ENCODE results near the gene C14orf180. TPM values are rescaled to one million over a fixed set of nuclear protein-coding genes. Genes with fewer than 3 reads are reported as not detected.

The C14orf180 gene
- total RNA-seq, 1 donor from 2014 or later = 44.1 TPM

- intact Hi-C loops (cut with micrococcal nuclease) = no loop called here
- Histone ChIP-seq H3K36me3 (no peaks in the 10 kb centered on the region), H3K4me3 (no peak overlapping the region), H3K4me1 (peaks cover 26% of the 10 kb centered on the region), H3K9me3 (replicated peaks) (no peaks in the 10 kb centered on the region), H3K27ac (replicated peaks) (no peak overlapping the region), H3K27me3 (ENCODE audit: low read depth) (peaks cover 68% of the 10 kb centered on the region)
- no peak for DNase-seq
- no peak for TF ChIP-seq CTCF (IDR thresholded peaks at IDR 0.05; ENCODE audit: borderline replicate concordance)
Measured at GRCh38 chr14:104564744-104565679, 14.6 kb upstream of the C14orf180 start.

- Histone ChIP-seq H3K36me3 (no peaks in the 10 kb centered on the region), H3K4me1 (peaks cover 32% of the 10 kb centered on the region), H3K4me3 (no peak overlapping the region), H3K9me3 (replicated peaks) (no peaks in the 10 kb centered on the region), H3K27me3 (ENCODE audit: low read depth) (peaks cover 87% of the 10 kb centered on the region), H3K27ac (replicated peaks) (no peak overlapping the region)
- no peak for TF ChIP-seq CTCF (IDR thresholded peaks at IDR 0.05; ENCODE audit: borderline replicate concordance)
- no peak for DNase-seq
- intact Hi-C loops (cut with micrococcal nuclease) = no loop called here
Measured at GRCh38 chr14:104567141-104567956, 12.2 kb upstream of the C14orf180 start.

DNA sequence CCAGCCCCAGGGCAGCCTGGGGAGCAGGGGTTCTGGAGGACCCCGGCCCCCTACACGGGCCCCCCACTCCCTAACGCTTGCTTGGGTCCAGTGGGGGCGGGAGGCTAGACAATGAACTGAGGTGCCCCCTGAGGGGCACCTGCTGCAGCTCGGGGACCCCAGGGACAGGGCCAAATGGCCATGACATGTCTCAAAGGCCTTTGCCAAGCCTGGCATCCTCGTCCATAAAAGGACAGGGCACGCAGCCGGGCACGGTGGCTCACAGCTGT is 11.7 kb upstream of the C14orf180 start:
- no peak for DNase-seq
- Histone ChIP-seq H3K4me3 (no peak overlapping the region), H3K9me3 (replicated peaks) (no peaks in the 10 kb centered on the region), H3K27ac (replicated peaks) (no peak overlapping the region), H3K36me3 (no peaks in the 10 kb centered on the region), H3K4me1 (peaks cover 34% of the 10 kb centered on the region), H3K27me3 (ENCODE audit: low read depth) (peaks cover 93% of the 10 kb centered on the region)
- TF ChIP-seq CTCF (IDR thresholded peaks at IDR 0.05; ENCODE audit: borderline replicate concordance) = no peak
- intact Hi-C loops (cut with micrococcal nuclease) = no loop called here

GRCh38 chr14:104568620-104569019 is 10.9 kb upstream of the C14orf180 start:
- Histone ChIP-seq H3K36me3 (no peaks in the 10 kb centered on the region), H3K4me3 (no peak overlapping the region), H3K9me3 (replicated peaks) (no peaks in the 10 kb centered on the region), H3K4me1 (peaks cover 34% of the 10 kb centered on the region), H3K27me3 (ENCODE audit: low read depth) (peaks cover 89% of the 10 kb centered on the region), H3K27ac (replicated peaks) (no peak overlapping the region)
- TF ChIP-seq CTCF (IDR thresholded peaks at IDR 0.05; ENCODE audit: borderline replicate concordance) = no peak
- no peak for DNase-seq
- intact Hi-C loops (cut with micrococcal nuclease) = no loop called here

GRCh38 chr14:104569435-104569834 is 10.1 kb upstream of the C14orf180 start:
- H3K9me3 ChIP-seq (replicated peaks) = no peaks in the 10 kb centered on the region
- intact Hi-C loops (cut with micrococcal nuclease) = no loop called here
- H3K36me3 ChIP-seq = no peaks in the 10 kb centered on the region
- no peak for TF ChIP-seq CTCF (IDR thresholded peaks at IDR 0.05; ENCODE audit: borderline replicate concordance)
- DNase-seq = no peak
- H3K27me3 ChIP-seq (ENCODE audit: low read depth) = peaks cover 82% of the 10 kb centered on the region
- H3K27ac ChIP-seq (replicated peaks) = no peak overlapping the region
- H3K4me3 ChIP-seq = no peak overlapping the region
- H3K4me1 ChIP-seq = peaks cover 28% of the 10 kb centered on the region
